ENCODE results near the gene EPHB4.

The EPHB4 gene

DNA sequence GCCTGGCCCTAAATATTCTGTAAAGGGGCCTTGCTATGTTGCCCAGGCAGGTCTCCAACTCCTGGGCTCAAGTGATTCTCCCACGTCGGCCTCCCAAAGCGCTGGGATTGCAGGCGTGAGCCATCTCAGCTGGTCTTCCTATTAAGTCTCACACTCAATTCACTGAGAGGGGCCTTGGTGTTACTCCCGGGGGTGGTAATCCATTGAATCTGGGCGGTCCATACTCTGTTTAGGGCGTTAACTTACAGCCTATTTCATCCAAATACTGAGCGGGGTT, 46.9 kb upstream of the EPHB4 start:
- TF ChIP-seq, protein P1, sequence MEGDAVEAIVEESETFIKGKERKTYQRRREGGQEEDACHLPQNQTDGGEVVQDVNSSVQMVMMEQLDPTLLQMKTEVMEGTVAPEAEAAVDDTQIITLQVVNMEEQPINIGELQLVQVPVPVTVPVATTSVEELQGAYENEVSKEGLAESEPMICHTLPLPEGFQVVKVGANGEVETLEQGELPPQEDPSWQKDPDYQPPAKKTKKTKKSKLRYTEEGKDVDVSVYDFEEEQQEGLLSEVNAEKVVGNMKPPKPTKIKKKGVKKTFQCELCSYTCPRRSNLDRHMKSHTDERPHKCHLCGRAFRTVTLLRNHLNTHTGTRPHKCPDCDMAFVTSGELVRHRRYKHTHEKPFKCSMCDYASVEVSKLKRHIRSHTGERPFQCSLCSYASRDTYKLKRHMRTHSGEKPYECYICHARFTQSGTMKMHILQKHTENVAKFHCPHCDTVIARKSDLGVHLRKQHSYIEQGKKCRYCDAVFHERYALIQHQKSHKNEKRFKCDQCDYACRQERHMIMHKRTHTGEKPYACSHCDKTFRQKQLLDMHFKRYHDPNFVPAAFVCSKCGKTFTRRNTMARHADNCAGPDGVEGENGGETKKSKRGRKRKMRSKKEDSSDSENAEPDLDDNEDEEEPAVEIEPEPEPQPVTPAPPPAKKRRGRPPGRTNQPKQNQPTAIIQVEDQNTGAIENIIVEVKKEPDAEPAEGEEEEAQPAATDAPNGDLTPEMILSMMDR (conservative IDR thresholded peaks at IDR 0.05; ENCODE audit: low read length), result no peak
- TF ChIP-seq EZH2phosphoT487 (IDR thresholded peaks at IDR 0.05; ENCODE audit: borderline replicate concordance), result no peak
- peak overlapping the region; percentile 100 for H3K4me3 ChIP-seq (ENCODE audit: low read length, poor library complexity, severe bottlenecking)
- peaks cover 6% of the 10 kb centered on the region for H3K27me3 ChIP-seq (ENCODE audit: insufficient read depth, low read length, poor library complexity, severe bottlenecking)
- H3K4me1 ChIP-seq (ENCODE audit: insufficient read depth, low read length, poor library complexity, severe bottlenecking), result peaks cover 35% of the 10 kb centered on the region
- H3K79me2 ChIP-seq (ENCODE audit: insufficient read depth, low read length), result peaks cover 50% of the 10 kb centered on the region
- H2AFZ ChIP-seq (ENCODE audit: low read length), result peak overlapping the region; percentile 77
- peak overlapping the region; percentile 96 for H3K9ac ChIP-seq (ENCODE audit: low read depth, low read length, poor library complexity, severe bottlenecking)
- peaks cover 12% of the 10 kb centered on the region; the same call in 1 of the 2 replicates for H3K36me3 ChIP-seq (ENCODE audit: insufficient read depth, low read length)
- no peaks in the 10 kb centered on the region for H3K9me3 ChIP-seq (ENCODE audit: insufficient read depth, low read depth, low read length)
- H3K4me2 ChIP-seq (ENCODE audit: low read depth, low read length, poor library complexity, severe bottlenecking), result peak overlapping the region; percentile 94
- H3F3A ChIP-seq (ENCODE audit: low read depth), result no peaks in the 10 kb centered on the region
- H3K9me2 ChIP-seq (replicated peaks; ENCODE audit: low read depth, low read length), result no peaks in the 10 kb centered on the region
- peaks cover 39% of the 10 kb centered on the region for H4K20me1 ChIP-seq (ENCODE audit: insufficient read depth, low read length, poor library complexity, severe bottlenecking)

DNA sequence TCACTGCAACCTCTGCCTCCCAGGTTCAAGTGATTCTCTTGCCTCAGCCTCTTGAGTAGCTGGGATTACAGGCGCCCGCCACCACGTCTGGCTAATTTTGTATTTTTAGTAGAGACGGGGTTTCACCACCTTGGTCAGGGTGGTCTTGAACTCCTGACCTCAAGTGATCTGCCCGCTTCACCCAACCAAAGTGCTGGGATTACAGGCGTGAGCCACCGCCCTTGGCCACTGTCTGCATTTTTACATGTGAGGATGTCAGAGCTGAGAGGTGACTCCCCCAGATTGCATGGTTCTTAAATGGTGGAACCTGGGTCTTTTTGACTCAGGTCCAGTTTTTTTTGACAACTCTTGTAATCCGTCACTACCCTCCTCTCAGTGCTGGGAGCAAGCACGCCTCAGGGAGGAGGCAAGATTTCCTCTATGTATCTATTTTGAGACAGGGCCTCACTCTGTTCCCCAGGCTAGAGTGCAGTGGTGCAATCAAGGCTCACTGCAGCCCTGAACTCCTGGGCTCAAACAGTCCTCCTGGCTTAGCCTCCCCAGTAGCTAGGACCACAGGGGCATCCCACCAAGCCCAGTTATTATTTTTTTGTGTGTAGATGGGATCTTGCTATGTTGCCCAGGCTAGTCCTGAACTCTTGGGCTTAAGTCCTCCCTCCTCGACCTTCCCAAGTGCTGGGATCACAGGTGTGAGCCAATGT, 46.4 kb upstream of the EPHB4 start:
- Histone ChIP-seq H3K9me2 (replicated peaks; ENCODE audit: low read depth, low read length) (no peaks in the 10 kb centered on the region), H3K4me3 (ENCODE audit: low read length, poor library complexity, severe bottlenecking) (peak overlapping the region; percentile 100), H3K79me2 (ENCODE audit: insufficient read depth, low read length) (peaks cover 50% of the 10 kb centered on the region), H3F3A (ENCODE audit: low read depth) (no peaks in the 10 kb centered on the region), H4K20me1 (ENCODE audit: insufficient read depth, low read length, poor library complexity, severe bottlenecking) (peaks cover 34% of the 10 kb centered on the region), H3K4me2 (ENCODE audit: low read depth, low read length, poor library complexity, severe bottlenecking) (peak overlapping the region; percentile 94), H3K9ac (ENCODE audit: low read depth, low read length, poor library complexity, severe bottlenecking) (peak overlapping the region; percentile 96), H3K4me1 (ENCODE audit: insufficient read depth, low read length, poor library complexity, severe bottlenecking) (peaks cover 31% of the 10 kb centered on the region), H3K9me3 (ENCODE audit: insufficient read depth, low read depth, low read length) (no peaks in the 10 kb centered on the region), H3K36me3 (ENCODE audit: insufficient read depth, low read length) (peaks cover 7% of the 10 kb centered on the region; the same call in 1 of the 2 replicates), H3K27me3 (ENCODE audit: insufficient read depth, low read length, poor library complexity, severe bottlenecking) (peaks cover 6% of the 10 kb centered on the region), H2AFZ (ENCODE audit: low read length) (no peak overlapping the region)
- TF ChIP-seq, protein P1 (conservative IDR thresholded peaks at IDR 0.05; ENCODE audit: low read length), result no peak
- no peak for TF ChIP-seq EZH2phosphoT487 (IDR thresholded peaks at IDR 0.05; ENCODE audit: borderline replicate concordance)

DNA sequence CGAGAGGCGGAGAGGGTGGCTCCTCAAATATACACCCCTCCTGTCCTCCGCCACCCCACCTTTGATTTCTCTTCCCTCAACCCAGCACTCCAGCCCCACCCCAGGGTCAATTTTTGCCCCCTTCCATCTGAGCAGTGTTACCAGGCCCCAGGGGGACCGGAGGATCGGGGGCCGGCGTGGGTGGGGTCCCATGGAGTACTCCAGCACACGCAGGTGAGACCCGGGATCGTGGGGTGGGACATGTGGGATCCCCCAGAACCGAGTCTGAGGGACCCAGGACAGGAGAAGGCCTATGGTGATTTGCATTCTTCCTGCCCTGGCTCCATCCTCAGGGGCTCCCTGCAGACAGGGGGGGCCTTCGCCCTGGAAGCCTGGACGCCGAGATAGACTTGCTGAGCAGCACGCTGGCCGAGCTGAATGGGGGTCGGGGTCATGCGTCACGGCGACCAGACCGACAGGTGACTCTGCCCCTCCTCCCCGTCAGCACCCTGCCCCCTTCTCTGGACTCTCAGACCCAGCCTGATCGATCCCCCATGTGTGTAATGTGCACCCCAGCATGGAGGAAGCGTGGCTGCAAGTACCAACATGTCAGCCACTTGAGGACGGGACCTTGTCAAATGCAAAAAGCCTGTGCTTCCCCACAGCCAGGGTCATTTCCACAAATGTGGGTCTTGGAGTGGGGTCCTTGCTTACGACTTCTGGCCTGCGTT, 40.6 kb upstream of the EPHB4 start:
- no peaks in the 10 kb centered on the region for H4K20me1 ChIP-seq (ENCODE audit: insufficient read depth, low read length, poor library complexity, severe bottlenecking)
- no peaks in the 10 kb centered on the region for H3K9me3 ChIP-seq (ENCODE audit: insufficient read depth, low read depth, low read length)
- peak overlapping the region; percentile 87 for H3K4me2 ChIP-seq (ENCODE audit: low read depth, low read length, poor library complexity, severe bottlenecking)
- H3F3A ChIP-seq (ENCODE audit: low read depth), result no peaks in the 10 kb centered on the region
- peaks cover 4% of the 10 kb centered on the region; the same call in 1 of the 2 replicates for H3K36me3 ChIP-seq (ENCODE audit: insufficient read depth, low read length)
- H3K27me3 ChIP-seq (ENCODE audit: insufficient read depth, low read length, poor library complexity, severe bottlenecking), result no peaks in the 10 kb centered on the region
- peak overlapping the region; percentile 79 for H3K4me3 ChIP-seq (ENCODE audit: low read length, poor library complexity, severe bottlenecking)
- TF ChIP-seq, protein P1 (conservative IDR thresholded peaks at IDR 0.05; ENCODE audit: low read length), result no peak
- no peak for TF ChIP-seq EZH2phosphoT487 (IDR thresholded peaks at IDR 0.05; ENCODE audit: borderline replicate concordance)
- peaks cover 29% of the 10 kb centered on the region for H3K79me2 ChIP-seq (ENCODE audit: insufficient read depth, low read length)
- H3K9ac ChIP-seq (ENCODE audit: low read depth, low read length, poor library complexity, severe bottlenecking), result peak overlapping the region; percentile 97
- H2AFZ ChIP-seq (ENCODE audit: low read length), result peak overlapping the region; percentile 73
- peaks cover 12% of the 10 kb centered on the region for H3K4me1 ChIP-seq (ENCODE audit: insufficient read depth, low read length, poor library complexity, severe bottlenecking)
- no peaks in the 10 kb centered on the region for H3K9me2 ChIP-seq (replicated peaks; ENCODE audit: low read depth, low read length)

Measured in Loucy (cell line).